ENCODE measurements around the gene FLT1.

FLT1 gene

GRCh38 chr13:28451482-28452217 lies 43.3 kb downstream of the FLT1 start:
- DNase-seq, result peak; percentile 2

GRCh38 chr13:28449826-28450773 lies 44.8 kb downstream of the FLT1 start:
- no peak for DNase-seq

- DNase-seq, result no peak
Measured at GRCh38 chr13:28448651-28449358, 46.1 kb downstream of the FLT1 start.

GRCh38 chr13:28447989-28448388 lies 46.9 kb downstream of the FLT1 start:
- no peak for DNase-seq

GRCh38 chr13:28447206-28447605 lies 47.7 kb downstream of the FLT1 start:
- DNase-seq, result no peak

DNA sequence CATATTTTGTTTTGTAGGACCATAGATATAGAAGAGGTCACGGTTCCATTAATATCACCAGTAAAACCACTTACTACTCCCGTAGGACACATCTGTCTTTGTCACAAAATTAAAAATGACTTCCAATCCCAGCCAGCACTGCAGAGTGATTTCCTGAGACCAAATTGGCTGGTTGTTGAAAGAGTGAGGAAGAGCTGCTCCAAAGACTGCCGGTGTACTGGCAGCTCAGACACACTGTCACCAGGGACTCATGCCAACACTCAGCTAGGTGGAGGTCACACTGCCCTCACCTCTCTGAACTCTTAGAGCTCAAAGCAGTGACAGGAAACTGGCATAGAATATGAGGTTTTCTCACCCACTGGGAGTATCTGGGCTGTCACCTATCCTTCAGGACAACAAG lies 52.1 kb downstream of the FLT1 start:
- no peak for DNase-seq

GRCh38 chr13:28441529-28441928 lies 53.4 kb downstream of the FLT1 start:
- DNase-seq, result no peak

- DNase-seq, result no peak
Measured at GRCh38 chr13:28440774-28441504, 54.0 kb downstream of the FLT1 start.

DNA sequence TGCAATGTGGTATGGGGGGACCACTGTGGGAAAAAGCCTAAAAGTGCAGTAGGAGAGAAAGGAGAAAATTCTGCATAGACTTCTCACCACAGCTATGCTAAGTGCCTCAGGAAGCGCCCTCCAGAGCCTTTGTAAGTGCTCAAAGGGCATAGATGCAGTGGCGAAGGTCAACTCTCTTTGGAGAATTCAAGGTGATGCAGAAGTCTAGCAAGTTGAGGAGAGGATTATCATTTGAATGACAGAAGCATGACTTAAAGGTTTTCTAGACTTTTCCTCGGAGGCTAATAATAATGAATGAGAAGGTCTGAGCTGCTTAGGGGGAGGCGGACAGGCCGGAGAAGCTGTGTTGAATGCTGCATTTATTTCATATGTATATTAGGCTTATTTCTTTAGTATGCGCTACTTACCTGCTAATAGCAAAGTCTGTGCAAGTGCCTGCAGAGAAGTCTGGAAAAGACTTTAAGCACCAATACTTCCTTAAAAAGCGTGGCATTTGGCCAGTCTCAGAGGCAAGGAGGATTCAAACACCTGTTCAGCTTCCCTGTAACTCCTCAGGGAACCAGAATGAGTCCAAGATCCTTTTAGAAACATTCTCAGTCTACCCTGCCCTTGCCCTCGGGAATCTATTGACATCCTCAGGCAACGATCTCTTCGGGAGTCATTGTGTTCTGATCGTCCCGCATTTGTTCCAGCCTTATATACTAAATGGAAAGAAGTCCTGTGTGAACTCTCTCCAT lies 56.2 kb downstream of the FLT1 start:
- no peak for DNase-seq

- DNase-seq, result no peak
Measured at GRCh38 chr13:28438067-28438466, 56.9 kb downstream of the FLT1 start.

DNA sequence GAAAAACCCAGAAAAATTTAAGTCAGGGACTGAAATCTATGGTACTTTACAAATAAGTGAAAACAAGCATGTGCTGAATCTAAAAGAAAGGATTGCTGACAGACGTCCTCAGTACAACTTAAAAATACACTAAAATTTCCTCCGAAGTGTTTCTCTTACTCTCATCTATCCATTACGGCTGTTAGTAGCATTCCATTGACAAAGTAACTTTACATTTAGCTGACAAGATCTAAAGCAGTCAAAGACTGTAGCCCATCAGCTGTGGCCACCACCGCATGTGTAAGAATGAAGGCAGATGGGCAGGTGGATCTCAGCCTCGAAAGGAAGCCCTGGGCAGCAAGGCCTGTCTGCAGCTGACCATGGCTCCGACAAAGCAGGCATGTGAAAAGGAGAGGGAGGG lies 59.0 kb downstream of the FLT1 start:
- no peak for DNase-seq

- no peak for DNase-seq
Measured at GRCh38 chr13:28434926-28435325, 60.0 kb downstream of the FLT1 start.

- no peak for DNase-seq
Measured at GRCh38 chr13:28432816-28433560, 61.9 kb downstream of the FLT1 start.

GRCh38 chr13:28429685-28430290 lies 65.1 kb downstream of the FLT1 start:
- no peak for DNase-seq

GRCh38 chr13:28429096-28429495 lies 65.8 kb downstream of the FLT1 start:
- DNase-seq, result no peak

DNA sequence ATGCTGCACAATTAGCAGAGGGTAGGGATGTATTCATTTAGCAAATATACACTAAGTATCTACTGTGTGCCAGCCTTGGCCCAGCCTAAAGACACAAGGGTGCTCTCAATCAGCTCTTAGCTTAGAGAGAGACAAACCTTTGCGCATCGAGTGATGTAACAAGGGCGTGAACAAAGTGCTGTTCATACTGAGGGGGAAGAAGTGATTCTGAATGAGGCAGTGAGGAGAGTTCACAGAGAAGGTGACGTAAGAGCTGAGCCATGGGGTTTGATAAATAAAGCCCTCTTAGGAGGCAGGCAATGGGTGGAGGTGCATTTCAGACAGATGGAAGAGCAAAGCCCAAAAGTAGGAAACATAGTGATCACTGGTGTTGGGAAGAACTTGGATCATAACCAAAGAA lies 68.5 kb downstream of the FLT1 start:
- DNase-seq, result peak; percentile 18

DNA sequence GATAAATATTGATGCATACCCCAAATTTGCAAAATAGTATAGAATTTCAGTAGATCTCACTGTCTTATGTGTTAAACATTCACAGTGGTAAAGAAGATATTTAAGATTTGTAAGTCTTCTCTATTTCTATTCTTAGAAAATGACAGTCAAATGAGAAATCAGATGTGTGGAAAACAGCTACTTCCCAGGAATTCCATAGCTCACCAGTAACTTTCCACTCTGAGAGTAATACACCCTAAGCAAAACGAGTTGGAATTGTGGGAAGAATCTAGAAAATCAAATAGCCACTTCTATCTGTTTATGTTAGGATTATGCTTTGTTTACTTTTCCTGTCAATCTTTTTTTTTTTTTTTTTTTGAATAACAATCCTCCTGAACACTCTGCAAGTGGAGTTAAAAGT lies 69.1 kb downstream of the FLT1 start:
- no peak for DNase-seq

- no peak for DNase-seq
Measured at GRCh38 chr13:28424541-28424940, 70.4 kb downstream of the FLT1 start.

DNA sequence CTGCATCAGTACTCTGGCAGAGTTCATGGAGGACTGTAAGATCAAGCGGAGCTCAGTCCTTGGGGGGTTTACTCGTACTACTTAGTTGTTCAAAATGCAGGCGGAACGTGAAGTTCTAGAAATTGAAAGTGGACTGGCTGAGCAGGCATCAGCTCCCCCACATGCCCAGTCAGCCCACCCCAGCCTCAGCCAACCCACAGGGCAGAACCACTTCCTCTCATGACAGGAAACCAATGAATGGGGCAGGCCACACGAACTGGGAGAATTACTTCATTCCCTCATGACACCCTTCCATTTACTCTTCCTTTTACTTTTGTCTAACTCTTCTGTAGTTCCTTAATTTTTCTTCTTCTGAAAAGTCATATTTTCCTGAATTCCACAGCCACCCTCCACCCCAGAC lies 71.9 kb downstream of the FLT1 start:
- DNase-seq, result no peak

- DNase-seq, result no peak
Measured at GRCh38 chr13:28421676-28422410, 73.1 kb downstream of the FLT1 start.
